HG02840 (cell line): ENCODE measurements around the gene MISP3.

Experiments used
- ATAC-seq: cut with Tn5 transposase; IDR thresholded peaks from one replicate; pipeline ENCODE4 v1.9.1; 2021; ENCODE audit warnings: mild to moderate bottlenecking, moderate library complexity, moderate number of reproducible peaks; ENCODE audit not compliant: unreplicated experiment, low FRiP score

The MISP3 gene

DNA sequence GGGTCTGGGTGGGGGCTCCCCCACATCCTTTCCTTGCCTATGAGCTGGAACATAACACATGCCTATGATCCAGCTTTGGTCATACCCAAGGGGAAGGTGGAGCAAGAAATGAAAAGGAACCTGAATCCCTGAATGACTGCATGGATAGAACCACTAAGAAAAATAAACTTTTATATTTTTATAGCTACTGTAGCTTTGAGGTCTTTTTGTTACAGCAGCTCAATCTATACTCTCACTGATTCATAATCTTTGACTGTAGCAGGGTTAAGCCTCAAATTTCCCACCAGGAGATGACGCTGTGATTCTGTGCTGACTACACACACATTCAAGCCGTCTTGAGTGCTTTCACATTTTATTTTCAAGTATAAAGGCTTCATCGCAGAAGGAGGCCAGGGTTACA, 19.6 kb upstream of the MISP3 start:
- no peak for ATAC-seq

DNA sequence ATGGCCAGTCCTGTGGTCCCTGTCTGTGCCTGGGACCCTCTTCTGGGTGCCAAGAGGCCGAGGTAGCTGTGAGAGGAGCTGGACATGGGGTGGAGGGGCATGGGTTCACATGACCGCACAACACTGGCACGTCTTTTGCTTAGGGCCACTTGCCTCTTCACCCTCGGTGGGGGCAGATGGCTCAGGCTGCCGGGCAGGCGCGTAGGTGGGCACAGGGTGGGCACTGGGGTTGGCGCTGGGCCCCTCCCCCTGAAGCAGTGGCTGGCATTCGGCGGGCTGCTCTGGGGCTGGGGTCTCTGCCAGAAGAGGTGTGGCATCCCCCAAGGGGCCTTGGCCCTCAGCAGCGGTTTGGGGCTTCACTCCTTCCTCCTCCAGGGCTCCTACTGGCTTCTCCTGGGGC, 19.1 kb upstream of the MISP3 start:
- ATAC-seq: no peak

GRCh38 chr19:14054099-14054498, 18.5 kb upstream of the MISP3 start:
- ATAC-seq: no peak

GRCh38 chr19:14054721-14055120, 17.9 kb upstream of the MISP3 start:
- no peak for ATAC-seq

DNA sequence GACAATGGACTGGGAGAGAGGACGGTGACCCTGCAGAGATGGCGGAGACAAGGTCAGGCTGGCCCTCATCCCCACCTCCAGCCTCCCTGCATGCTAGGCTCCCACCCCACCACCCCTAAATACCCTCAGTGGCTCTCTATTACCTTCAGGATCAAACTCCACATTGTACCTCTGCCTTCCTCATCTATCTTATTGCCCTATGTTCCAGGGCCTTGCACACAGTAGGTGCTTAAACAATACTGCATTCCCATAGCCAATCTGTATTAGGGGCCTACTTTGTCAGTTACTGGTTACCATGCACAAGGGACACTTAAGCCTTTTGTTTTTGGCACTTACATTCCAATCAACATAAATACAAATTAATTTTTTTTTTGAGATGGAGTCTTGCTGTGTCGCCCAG, 17.2 kb upstream of the MISP3 start:
- no peak for ATAC-seq

GRCh38 chr19:14056069-14056666, 16.4 kb upstream of the MISP3 start:
- ATAC-seq: no peak

DNA sequence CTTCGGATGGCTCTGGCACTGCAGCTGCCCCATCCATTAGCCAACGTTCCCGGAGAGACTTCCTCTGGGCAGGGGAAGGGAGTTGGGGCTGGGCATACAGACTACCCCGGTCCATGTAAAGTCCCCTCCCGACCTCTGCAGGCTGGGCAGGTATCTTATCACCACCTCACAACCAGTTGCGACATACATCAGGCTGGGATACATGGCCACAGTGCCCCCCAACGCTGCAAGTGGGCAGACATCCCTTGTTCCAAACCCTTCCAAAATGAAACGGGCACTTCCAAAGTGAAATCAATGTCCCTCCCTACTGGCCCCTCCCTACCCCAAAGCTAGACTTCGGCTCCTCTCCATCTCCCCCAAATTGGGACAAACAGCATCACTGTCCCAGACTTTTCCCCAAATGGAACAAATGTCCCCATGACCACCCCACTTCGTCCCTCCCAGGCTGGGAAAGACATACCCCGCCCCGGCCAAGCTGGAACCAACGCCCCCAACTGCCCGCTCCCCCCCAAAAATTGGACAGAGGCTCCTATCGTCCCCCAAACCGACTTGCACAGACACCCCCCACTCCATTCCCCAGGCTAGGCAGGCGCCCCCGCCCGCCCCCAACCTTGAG, 15.7 kb upstream of the MISP3 start:
- ATAC-seq: no peak

DNA sequence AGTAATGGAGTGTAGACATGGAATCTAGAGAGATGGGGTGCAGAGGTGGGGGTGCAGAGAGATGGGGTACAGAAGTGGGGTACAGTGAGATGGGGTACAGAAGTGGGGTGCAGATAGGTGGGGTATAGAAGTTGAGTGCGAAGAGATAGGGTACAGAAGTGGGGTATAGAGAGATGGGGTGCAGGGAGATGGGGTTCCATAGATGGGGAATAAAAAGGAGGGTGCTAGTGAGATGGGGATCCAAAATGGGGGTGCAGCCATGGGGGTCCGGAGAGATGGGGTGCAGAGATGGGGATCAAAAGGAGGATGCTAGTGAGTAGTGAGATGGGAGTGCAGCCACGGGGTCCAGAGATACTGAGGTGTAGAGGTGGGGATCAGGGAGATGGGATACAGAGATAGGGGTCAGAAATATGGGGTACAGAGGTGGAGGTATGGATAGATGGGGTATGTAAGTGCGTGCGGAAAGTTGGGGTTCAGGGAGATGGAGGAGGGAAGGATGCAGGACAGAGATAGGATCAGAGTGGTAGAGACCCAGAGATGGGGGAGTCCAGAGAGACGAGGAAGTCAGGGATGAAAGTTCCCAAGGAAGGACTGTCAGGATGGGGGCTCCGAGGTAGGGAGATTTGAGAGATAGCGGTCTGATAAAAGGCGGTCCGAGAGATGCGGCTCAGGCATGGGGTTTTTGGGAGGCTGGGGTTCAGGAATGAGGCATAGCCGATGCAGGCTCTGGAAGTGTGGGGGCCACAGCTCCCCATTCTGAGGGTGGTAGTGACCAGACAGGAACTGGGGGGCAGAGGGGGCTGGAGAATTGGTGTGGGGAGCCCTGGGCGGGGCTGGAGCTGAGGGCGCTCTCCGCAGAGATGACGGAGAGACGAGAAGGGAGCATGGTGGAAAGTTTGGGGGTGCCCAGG, 14.1 kb upstream of the MISP3 start:
- ATAC-seq: no peak

DNA sequence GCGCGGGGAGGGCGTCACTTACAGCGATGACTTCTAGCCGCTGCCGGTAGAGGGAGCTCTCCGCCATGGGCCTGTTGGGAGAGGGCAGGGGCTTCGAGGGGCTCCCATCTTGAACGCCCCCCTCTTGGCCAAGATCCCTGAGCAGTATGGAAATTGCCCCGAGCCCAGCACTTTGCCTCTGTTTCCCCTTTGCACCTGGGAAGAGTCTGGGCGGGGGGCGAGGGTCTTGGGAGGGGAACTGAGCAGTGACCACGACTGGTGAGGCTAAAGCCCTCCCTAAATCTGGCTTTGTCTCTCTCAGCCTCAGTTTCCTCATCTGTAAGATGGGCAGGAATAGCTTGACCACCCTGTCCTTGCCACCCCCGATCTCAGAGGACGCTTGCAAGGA, 13.5 kb upstream of the MISP3 start:
- no peak for ATAC-seq

GRCh38 chr19:14059652-14060155, 12.9 kb upstream of the MISP3 start:
- ATAC-seq: no peak

GRCh38 chr19:14061081-14061749, 11.4 kb upstream of the MISP3 start:
- ATAC-seq: no peak

- ATAC-seq: no peak
Observed at GRCh38 chr19:14061751-14062557, 10.6 kb upstream of the MISP3 start, which contains the start of gene PALM3. PALM3 (minus strand) TSS chr19:14062076; CDS start chr19:14061980, 96 bp downstream.

GRCh38 chr19:14062558-14062855, 10.1 kb upstream of the MISP3 start:
- ATAC-seq: no peak

GRCh38 chr19:14063105-14063504, 9.5 kb upstream of the MISP3 start:
- no peak for ATAC-seq

- no peak for ATAC-seq
Observed at GRCh38 chr19:14066134-14066533, 6.5 kb upstream of the MISP3 start.

- no peak for ATAC-seq
Observed at GRCh38 chr19:14070268-14071050, 2.1 kb upstream of the MISP3 start.

- peak; percentile 51 for ATAC-seq
Observed at GRCh38 chr19:14073261-14073924, 807 bp downstream of the MISP3 start.

DNA sequence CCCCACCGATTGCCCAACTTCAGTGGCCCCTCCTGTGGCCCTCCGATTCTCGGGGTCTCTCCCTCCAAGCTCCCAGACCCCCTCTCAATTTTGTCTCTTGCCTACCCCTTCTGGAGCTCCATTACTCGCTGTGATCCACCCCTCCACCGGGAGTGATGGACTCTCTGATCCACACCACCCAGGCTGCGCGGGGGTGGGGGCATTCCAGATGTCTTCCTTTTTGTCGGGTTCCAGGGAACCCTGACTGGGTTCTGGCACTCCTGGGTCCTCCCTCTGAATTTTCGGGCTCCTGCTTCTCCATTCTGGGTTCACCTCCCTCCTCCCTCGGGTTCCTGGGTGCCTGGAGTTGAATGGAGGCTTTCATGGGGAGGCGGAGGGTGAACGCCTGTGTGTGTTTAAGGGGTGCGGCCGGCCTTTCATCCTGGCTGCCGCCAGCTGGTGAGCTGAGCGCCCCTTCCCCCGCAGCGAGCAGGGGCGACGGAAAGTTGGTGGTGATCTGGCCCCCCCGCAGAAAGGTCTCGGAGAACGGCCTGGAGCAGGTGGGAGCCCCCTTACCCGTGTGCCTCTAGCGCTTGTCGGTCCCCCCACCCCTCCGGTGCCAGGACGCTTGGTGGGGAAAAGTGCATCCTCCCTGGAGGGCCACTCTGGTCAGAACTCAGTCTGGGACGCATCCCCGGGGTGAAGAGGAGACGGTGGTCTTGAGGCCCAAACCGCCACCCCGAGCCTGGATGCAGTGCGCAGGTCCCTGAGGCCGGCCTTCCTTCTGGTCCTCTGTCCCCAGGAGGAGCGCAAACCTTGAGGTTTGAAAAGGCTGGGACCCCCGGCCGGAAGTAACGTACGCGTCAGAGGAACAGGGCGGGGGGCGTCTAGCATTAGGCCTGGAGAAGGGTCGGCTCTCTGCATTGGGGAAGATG, 1.6 kb downstream of the MISP3 start:
- no peak for ATAC-seq
